NK-92 (cell line): ENCODE data around the gene GPRIN1.

Source experiments
- DNase-seq: peaks from one replicate; lab custom pipeline; 2025; ENCODE audit not compliant: unreplicated experiment; lab: John Stamatoyannopoulos, UW

The GPRIN1 gene

GRCh38 chr5:176609724-176610434 lies at the start of gene GPRIN1:
TSS of gene GPRIN1 (minus strand) at chr5:176610156. CDS start at chr5:176599834, 10,322 bp downstream.
- no peak for DNase-seq

DNA sequence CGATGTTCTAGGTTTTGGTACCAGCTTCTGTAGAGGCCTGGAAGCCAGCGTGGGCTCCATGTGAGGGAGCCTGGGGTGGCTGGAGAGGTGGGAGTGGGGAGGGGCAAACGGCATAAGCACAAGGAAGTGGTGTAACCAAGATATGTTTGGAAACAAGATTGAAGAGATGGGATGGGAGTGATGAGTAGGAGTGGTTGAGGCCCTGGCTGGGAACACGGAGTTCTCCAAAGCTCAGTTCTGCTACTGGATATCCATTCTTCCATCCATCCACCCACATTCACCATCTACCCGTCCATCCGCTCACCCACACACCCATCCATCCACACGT lies 49.5 kb upstream of the GPRIN1 start:
- no peak for DNase-seq

GRCh38 chr5:176658817-176659511 lies 49.0 kb upstream of the GPRIN1 start:
- DNase-seq, result no peak

DNA sequence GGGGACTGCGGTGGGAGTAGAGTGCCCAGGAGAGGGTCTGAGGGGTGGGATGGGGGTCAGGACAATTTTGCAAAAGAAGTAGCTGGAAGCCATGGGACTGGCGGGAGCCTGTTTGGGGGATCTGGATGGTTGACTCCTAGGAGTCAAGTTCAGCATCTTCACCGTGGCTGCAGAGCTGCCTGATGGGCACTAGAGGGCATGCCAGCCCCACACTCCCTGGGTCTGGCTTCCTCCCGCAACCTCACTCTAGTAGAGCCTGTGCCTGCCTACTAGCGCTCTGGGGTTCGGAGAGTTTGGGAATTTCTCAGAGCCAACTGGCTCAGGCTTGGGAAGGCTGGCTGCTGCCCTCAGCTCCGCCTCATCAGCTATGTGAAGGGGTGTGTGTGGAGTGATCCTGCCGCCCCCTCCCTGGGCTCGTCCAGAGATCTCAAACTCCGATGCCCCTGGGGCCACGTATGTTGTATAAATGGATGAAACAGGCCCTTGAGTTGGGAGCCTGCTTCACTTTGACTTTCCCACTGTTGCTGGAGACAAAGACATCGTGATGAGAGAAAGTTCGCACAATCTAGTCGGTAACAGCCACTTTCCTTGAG lies 48.1 kb upstream of the GPRIN1 start:
- no peak for DNase-seq

GRCh38 chr5:176656467-176656990 lies 46.6 kb upstream of the GPRIN1 start:
- DNase-seq, result no peak

DNA sequence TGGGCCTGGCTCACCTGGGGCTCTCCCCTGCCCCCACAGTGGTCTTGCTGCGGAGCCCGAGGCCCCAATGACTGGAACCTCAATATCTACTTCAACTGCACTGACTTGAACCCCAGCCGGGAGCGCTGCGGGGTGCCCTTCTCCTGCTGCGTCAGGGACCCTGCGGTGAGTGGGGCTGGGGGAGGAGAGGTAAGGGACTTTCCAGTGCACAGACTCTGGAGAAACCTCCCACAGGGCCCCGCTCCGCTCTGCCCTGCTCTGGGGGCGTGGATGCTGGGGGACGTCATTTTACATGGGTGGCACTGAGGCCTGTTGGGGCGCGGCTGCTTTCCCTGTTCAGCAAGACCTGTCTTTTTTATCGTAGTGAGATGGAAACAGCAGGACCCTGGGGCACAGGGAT lies 44.9 kb upstream of the GPRIN1 start:
- no peak for DNase-seq

DNA sequence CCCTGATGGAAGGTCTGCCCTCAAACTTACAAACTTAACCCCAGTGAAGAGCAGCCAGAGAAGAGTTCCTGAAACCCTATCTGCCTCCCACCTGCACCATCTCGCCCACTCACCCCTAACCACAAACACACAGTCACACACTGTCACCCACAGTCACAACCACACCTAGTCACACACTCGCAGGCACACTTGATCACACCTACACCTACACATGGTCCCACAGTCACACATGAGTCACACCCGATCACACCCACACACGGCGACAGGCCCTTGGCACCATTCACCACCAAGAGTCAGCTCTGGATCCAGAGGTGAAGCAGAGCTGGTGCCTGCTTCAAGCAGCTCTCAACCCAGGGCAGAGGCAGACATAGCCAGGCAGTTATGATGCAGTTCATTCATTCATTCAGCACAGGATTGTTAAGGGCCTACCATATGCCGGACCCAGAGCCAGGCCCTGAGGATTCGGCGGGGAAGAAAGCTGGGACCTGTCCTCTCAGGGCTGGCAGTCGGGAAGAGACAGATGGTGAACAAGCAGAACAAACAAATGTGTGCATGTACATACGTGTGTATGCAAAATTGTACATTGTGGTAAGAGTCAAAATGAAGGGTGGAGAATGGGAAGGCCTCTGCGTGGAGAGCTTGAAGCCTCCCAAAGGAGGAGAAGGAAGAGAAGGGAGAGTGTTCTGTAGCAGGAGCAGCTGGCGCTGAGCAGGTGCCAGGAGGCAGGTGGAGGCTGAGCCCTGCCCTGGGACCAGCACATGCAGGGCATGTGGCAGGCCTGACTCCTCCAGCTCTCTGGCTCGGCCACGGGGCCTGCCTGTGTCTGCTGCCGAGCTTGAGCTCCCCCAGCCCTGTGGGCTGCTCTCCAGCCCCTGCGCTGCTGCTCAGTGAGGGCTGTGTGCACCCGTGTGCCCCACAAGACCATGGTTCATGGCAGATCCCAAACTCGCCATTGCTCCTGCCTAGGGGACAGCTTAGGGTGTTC lies 43.7 kb upstream of the GPRIN1 start:
- no peak for DNase-seq

- DNase-seq, result no peak
Observed at GRCh38 chr5:176652136-176652535, 42.2 kb upstream of the GPRIN1 start.

DNA sequence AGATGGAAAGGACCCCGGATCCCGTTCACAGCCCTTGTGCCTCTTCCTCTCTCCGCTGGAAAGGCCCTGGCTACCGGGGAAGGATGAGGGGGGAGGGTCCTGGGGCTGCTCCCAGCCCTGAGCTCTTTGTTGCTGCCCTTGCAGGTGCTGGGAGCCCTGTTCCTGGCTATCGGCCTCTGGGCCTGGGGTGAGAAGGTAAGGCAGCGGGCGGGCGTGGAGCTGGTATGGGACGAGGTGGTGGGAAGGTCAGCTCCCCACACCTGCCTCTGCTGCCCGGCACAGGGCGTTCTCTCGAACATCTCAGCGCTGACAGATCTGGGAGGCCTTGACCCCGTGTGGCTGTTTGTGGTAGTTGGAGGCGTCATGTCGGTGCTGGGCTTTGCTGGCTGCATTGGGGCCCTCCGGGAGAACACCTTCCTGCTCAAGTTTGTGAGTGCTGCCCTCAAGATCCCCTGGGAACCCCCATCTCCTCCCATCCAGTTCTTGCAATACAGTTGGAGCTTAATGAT lies 41.6 kb upstream of the GPRIN1 start:
- no peak for DNase-seq

DNA sequence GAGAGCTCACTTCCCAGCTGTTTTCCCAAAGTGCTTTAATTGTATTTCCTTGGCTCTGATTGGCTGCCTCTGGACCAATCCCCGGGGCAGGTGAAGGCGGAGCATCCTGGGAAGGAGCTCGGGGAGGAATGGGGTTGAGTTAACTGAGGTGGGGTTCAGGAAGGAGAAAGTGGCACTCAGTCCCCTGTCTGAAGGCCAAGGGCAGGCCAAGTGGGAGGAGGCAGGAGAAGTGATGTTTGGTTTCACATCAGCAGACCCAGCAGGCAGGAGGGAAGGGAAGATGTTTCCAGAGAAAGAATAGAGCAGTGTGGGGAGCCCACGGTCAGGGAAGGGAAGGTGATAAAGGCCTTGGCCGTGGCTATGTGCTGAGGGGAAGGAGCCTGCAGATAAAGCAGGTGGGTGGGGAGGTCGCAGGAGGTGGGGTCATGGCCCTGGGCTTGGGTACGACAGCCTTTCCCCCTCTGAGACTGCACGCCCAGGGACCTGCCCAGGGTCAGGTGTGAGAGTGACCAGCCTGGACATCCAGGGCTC lies 40.5 kb upstream of the GPRIN1 start:
- DNase-seq, result no peak

DNA sequence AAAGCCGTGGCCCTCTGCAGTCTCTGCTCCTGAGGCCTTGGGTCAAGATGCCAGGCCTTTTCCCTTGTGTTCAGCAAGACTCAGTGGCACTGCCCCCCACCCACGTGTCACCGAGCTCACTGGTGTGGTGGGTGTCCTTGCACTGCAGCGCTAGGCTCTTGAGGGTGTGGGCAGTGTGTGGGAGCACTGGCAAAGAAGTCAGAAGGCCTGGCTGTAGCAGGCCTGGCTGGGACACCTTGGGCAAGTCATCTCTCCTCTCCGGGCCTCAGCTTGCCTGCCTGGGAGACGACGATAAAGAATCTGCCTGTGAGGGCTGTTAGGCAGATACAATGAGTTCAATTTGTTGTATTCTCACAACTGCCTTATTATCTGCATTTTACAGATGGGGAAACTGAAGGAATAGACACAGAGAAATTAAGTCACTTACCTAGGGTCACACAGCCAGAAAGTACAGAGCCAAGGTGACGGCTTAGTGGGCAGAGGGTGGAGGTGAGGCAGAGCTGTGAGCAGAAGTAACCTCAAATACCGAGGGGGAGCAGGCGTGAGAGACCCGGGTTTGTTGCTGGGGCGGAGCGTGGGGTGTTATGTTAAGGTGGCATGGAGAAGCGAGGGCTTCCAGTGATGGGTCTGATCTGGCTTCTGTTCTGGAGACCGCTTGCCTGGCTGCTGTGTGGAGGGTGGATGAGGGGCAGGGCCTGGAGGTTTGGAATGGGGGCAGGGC lies 38.7 kb upstream of the GPRIN1 start:
- DNase-seq, result no peak

- no peak for DNase-seq
Observed at GRCh38 chr5:176647843-176648473, 38.0 kb upstream of the GPRIN1 start.

GRCh38 chr5:176647030-176647842 lies 37.3 kb upstream of the GPRIN1 start, which contains the start of gene TSPAN17:
TSS of gene TSPAN17 (plus strand) at chr5:176647484. CDS start at chr5:176647616, 132 bp downstream.
- peak; percentile 82 for DNase-seq

DNA sequence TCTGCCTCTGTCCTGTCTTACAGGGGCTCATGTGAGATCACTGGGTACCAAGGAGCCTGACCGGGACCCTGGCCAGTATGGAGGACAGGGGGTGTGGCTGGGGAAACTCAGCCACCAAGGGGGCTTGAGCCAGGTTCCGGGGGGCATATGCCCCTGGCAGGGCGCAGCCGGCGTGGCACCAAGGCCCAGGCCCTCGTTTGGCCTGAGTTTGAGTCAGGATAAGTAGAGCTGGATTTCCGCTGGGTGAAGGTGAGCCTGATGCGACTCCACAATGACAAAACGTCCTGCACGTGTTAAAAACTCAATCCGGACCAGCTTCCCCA lies 36.7 kb upstream of the GPRIN1 start:
- DNase-seq, result no peak

DNA sequence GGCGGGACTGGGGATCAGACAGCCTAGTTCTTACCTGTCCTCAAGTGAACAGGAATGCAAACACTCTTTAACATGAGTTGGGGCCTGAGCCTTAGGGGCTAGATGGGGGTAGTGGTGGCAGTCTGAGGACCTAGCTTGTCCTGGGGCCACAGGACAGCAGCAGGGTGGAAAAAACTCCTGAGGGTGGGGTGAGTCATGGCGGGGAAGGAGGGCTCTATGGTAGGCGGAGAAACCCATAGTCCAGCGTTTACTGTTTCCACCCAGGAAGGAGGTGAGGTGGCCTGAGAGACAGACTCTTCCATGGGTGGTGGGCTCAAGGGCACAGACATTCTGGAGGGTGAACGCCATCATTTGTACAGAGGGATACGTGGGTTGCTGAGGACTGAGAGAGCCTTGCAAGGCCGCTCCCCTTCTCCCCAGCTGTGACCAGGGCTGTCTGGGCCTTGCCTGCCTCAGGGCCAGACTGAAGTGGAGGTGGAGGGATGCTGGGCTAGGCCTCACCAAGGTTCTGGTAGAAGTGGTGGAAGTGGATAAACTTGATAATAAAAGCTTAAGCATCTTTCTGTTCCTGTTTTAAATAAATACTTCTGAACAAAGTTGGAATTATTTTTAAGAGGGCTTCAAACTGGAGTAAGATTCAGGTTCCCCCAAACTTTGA lies 36.2 kb upstream of the GPRIN1 start:
- no peak for DNase-seq

DNA sequence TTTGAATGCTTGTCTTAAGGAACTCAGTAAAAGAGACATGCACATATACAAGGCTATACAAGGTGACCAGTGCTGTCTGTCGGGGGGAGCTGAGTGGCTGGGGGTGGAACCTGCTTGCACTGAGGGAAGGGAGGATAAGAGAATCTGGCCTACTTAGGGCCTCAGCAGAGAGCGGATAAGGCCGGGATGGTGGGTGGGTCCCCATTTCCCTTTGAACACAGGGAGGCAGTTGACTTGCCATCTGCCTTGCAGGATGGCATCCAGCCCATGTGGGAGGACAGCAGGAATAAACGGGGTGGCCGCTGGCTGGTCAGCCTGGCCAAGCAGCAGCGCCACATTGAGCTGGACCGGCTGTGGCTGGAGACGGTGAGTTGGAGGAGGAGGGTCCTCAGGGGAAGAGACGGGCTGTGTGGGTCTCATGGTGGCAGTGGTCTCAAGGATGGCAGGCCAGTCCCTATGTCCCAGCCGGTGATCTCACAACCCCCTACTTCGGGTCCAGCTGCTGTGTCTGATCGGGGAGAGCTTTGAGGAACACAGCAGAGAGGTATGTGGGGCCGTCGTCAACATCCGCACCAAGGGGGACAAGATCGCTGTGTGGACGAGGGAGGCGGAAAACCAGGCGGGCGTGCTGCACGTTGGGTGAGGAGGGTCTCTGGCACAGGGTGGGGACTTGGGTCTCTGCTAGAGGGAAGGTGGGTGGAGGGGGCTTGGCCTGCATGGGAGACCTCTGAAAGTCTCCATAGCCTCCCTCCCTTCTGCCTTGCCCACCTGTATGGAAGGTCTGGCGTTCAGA lies 35.1 kb upstream of the GPRIN1 start:
- no peak for DNase-seq

DNA sequence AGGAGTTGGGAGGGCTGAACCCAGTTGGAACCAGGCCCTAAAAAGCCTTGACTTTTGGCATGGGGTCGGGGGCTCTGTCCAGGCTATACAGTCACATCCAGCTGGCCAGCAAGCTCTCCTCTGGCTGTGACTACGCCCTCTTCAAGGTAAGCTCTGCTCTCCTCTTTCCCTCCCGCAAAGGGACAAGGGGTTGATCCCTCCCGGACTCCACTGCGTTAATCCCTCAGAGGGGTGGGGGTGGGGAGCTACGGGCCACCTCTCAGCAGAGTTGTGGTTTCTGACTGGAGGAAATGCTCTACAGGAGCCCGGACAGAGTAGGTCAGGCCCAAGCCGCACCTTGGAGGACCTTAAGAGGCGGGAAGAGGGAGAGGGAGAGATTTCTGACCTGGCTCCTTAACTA lies 34.3 kb upstream of the GPRIN1 start:
- DNase-seq, result no peak
